NCI-H1436 (cell line): ENCODE results near the gene NAA38.
A peak's percentile ranks its signal among the peaks of the same experiment; 100 is the strongest.
"Not testable (repeated sequence)": the region's sequence is repeated elsewhere in the genome, so short reads cannot be mapped to it uniquely, and the experiment has no call there.

Source experiments
- DNase-seq: peaks from one replicate; lab custom pipeline; 2025; lab: John Stamatoyannopoulos, UW

The NAA38 gene

DNA sequence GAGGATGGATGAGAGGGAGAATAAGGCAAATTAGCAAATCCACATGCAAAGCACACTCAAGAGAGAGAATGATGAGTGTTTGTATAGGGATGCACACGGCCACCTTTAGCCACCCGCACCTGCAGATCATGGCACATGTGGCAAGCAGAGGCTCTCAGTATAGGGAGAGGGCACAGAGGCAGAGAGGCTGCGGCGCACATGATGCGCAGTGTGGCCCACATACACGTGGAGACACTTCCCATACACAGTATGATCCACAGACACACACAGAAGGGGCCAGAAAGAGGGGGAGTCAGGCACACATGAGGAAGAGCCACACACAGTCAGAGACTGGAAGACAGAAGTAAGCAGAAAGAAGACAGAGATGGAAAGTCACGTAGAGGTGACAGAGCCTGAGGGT lies 24.7 kb upstream of the NAA38 start:
- DNase-seq = no peak

DNA sequence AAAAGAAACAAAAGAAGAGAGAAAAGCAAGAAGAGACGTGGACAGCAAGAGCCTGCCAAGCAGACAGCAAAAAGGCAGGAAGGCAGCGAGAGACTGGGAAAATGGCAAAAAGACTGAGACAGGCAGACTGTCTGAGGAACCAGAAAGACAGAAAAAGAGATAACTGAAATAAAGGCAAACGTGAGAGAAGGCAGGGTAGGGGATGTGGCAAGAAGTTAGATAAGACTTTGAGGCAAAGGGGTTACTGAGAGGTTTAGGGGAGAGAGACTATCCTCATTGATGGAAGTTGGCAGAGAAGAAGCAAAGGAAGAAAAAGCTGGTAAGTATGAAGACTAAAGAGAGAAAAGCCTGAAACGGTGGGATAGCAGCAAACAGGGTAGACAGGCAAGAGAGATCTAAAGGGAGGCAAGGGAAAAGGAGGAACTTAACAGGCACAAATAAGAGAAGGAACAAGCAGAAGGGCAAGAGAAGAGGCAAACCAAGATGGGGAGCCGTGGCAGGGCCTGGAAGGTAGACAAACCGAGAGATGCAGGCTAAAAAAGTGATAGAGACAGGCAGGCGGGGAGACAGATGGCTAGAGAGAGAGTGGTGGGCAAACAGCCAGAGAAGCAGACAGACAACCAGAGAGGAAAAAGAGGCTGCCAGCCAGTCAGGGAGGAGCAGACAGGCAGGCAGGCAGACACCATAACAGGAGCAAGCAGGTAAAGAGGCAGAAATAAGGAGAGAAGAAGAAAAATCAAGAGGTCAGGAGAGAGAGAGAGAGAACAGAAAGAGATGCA lies 24.1 kb upstream of the NAA38 start:
- DNase-seq = no peak

DNA sequence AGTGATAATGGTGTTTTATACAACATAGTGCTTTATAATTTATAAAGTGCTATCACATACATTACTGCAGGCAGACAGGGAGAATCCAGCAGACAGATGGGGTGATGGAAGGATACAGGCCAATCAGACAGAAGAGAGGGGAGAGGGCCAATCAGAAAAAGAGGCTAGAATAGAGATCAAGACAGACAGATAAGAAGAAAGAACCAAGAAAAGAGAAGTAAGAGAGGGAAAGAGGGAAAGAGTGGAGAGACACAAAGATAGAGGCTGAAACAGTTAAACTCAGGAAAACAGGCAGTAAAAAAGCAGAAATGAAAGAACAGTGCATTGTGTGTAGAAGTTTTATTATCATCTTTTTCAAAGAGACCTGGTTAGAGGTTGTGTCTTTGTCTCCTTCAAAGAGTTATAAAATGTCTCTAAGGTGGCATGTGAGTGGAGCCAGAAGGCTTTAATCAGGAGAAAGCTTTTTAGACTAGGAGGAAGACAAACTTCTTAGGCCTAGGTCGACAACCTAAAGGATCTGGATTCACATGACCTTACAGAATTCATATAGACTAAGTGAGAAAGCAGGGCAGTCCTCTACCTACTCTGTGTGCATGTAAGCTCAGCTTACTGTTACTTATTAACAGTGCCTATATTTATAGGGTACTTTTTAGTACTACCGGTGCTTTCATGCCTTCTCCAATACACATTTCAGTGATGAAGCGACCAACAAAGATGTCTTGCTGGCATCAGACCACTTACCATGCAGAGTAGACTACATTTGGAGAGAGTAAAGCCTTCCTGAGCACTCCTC lies 22.9 kb upstream of the NAA38 start:
- DNase-seq = no peak

DNA sequence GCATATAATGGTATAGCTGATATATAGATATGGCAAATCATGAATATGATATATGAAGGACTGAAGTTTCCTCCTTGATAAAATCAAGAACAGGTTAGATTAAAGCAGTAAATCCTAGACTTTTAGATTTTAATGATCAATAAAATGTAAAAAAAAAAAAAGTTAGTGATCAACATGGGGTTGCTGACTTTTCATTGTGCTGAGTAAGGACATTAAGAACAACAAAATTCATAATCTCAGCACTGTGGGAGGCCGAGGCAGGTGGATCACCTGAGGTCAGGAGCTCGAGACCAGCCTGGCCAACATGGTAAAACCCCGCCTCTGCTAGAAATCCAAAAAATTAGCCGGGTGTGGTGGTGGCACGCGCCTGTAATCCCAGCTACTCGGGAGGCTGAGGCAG lies 20.9 kb upstream of the NAA38 start:
- DNase-seq = no peak

DNA sequence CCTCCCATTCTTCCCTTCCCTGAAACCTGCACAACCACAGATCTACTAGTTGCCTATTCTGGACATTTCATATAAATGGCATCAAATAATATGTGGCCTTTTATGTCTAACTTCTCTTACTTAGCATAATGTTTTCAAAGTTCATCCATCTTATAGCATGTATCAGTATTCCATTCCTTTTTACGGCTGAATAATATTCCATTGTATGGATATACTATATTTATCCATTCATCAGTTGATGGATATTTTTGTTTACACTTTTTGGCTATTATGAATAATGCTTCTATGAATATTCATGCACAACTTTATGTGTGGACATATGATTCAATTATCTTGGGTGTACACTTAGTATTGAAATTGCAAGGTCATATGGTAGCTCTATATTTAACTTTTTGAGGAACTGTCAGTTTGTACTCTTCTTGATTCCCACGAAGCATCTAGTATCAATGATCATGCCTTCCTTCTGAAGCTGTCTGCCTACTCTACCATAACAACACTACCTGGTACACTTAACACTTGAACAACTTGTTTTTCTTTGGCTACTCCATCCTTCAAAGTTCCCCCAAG lies 18.5 kb upstream of the NAA38 start:
- DNase-seq = no peak

DNA sequence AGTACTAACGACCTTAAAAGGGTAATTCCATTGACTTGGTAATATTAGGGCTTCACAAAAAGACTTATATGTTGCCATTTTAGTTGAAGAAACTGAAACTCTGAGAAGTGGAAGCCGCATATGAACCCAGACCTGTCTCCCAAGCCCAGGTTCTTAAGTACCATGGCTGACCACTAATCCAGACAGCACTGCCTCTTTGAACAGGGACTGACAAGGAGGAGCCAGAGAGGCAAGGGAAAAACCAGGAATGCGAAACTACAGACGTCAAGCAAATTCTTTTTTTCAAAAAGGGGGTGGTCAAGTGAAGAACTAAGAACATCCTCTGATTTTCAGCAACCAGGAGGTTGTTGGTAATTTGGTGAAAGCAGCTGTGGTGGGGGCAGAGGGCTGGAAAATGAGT lies 15.7 kb upstream of the NAA38 start:
- no peak for DNase-seq

DNA sequence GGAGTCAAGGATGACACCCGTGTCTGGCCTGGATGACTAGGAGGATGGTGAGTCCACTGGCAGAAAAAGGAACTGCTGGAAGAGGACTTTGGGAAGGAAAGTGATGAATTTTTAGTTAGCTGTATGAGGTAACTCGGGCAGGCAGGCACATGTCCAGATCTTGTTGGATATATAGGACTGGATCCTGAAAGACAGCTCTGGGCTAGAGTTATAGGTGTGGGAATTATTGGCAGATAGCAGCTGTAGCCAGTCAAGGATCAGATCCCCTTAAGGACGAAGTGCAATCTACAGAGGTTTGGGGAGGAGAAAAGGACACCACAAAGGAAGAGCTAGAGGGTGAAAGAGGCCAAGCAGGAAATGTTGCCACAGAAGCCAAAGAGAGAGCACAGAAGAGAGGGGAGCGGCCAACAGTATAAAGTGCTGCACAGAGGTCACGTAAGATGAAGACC lies 10.5 kb upstream of the NAA38 start:
- no peak for DNase-seq

DNA sequence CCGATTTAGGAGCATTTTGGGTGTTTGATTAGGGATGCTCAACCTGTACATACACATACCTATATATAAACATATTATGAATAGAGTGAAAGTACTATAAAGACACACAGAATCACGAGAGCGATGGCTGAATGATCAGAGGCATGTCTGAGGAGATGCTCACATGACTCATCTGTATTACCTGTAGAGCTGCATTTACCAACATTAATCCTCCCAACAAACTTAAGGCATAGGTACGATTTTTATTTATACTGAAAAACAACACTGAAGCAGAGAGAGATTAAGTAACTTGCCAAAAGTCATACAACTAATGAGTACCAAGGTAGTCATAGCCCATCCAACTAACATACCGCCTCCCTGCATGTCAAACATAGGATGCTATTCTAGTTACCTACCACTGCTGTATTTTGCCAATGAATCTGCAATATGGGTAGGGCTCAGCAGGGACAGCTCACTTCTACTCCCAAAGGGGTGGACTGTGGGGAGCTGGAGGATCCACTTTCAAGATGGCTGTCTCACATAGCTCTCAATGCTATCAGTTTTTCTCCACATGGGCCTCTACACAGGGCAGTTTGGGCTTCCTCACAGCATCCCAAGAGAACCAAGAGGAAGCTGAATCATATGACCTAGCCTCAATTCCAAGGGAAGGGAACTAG lies 7.8 kb upstream of the NAA38 start:
- DNase-seq = no peak

DNA sequence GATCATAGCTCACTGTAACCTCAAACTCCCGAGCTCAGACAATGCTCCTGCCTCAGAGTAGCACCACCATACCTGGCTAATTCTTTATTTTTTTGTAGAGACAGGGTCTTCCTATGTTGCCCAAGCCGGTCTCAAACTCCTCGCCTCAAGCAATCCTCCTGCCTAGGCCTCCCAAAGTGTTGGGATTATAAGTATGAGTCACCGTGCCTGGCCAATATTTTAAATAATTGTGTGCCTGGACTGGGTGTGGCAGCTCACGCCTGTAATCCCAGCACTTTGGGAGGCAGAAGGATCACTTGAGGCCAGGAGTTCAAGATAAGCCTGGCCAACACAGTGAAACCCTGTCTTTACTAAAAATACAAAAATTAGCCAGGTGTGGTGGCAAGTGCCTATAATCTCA lies 7.0 kb upstream of the NAA38 start:
- DNase-seq = not testable (repeated sequence)

DNA sequence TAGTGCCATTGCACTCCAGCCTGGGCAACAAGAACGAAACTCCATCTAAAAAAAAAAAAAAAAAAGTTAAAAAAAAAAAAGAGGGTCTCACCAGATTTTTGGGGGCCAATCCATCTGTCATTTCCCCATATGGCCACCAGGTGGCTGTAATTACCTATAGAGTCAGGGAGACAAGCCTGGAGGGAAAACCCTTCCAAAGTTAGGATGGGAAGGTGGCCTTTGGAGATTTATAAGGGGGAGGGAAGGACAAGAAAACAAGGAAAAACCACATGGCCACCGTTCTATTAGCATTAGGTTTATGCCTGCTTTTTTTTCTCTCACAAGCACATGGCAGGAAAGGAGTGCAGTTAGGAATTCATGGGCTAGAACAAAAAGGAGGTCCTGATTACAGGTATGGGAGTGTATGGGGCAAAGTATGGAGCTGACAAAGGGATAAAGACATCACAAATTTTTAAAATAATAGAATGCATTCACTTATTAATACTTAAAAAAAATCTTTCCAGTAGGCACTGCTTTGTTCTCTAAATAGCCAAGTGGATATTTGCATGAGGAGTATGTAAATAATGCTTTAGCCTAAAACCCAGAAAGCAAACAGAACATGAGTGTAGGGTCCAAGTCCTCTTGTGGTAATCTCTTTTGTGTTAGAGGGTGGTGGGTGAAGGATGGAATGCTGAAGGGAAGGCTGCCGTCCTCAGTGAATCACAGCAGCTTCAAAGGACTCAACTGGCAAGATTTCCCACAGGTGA lies 5.5 kb upstream of the NAA38 start:
- DNase-seq = peak; percentile 22

DNA sequence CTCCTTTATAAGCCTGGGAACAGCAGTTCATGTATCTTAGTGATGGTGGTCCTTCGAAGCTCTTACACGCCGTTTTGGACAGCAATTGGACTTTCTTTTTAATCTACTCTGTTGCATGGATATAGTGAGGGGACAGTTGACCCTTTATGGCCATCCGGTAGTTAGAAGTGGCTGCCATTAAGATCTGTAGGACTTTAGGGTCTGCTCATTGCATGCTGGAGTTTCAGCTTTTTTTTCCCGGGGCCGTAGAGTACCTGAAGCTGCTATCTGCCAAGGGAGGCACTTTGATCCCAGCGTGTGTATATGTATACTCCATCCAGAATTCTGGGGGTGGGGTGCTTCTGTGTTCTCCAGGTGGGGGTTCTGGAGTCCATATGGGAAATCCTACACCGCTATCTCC lies 1.7 kb upstream of the NAA38 start:
- DNase-seq = no peak

DNA sequence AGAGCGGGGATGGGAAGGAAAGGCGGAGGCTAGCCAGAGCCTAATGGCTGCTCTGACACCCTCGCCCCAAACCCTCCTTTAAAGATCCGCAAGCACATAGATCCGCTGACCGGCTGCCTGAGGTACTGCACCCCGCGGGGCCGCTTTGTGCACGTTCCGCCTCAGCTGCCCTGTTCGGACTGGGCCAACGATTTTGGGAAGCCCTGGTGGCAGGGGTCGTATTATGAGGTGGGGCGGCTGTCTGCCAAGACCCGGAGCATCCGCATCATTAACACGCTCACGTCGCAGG lies 1.1 kb upstream of the NAA38 start:
- peak; percentile 7 for DNase-seq

DNA sequence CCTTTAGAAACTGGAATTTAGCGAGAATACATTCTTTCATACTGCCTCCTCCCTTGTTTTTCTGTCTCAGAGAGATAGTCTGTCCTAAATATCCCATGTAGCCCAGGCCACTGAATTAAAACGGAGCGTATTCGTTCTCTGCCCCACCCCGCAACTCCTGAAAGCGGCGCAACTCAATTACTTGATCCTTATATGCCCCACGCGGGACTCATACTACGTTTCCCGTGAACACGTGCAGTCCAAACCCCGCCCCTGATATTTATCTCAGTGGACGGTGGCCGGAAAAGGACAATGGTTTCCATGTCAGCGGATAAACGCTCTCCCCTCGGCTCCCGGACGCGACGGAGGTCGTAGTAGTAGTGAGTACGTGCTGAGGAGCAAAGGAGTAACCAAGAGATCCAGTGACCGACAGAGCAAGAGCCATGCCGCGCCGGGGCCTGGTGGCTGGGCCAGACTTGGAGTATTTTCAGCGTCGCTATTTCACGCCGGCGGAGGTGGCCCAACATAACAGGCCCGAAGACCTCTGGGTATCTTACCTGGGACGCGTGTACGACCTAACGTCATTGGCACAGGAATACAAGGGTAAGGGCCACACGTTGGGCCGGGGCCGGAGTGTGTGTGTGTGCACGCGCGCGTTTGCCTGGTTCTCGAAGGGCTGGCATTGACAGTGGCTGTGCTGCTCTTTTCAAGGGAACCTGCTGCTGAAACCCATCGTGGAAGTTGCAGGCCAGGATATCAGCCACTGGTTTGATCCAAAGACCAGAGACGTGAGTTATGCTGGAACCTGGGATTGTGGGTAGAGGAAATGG lies 558 bp upstream of the NAA38 start, which contains the start of gene CYB5D1:
Gene CYB5D1, plus strand, starts transcription at position 291 of the 809 bp plus-strand sequence. Its CDS starts 132 bp downstream, at position 423.
- DNase-seq = peak; percentile 92

DNA sequence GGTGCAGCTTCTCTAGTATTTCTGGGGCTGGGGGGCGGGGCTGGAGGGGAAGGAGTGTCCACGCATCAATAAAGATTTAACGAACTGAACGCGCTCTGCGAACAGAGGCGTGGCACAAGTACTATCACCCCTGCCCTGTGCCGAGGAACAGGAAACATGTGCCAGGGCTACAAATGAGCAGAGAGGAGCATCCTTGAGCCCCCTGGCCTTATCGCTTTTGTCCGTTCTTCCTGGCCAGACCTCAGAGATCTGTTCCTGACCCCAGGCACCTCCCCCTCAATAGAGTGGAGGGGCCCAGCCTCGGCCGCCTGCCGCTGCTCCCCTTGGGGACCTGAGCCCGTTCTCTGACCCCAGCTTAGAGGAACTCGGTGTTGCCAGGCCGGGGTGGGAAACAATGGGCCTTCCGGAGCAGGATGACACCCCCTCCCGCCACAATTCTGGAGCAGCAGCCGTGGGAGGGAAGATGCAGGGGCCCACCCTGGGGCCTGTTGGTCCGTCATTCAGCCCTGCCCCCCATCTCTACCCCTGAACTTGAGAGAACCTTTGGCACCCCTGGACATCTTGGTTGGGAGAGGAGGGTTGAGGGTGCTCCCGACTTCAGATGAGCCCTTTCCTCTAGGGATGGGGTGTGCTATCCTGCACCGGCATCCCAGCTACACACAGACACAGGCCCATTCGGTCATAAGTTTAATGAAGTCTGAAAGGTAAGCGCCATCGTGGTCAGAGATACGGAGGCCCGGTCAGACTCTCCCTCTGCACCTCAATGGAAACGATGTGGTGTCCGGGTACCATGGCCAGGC lies 1.1 kb downstream of the NAA38 start:
- DNase-seq = peak; percentile 8

DNA sequence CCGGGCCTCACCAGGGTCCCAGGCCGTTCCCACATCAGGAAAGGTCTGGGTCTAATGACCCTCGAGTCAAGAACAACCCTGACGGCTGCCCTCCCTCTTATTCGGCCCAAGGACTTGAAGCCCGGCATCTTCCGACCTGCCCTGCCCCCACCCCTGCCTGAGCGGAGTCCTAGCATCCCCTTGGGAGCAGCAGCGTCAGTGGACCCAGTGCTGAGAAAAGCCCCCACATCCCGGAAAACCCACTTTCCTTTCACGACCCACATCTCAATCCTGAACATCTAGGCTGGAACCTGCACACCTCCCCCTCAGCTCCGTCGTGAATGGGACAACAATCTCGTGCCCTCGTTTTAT lies 1.7 kb downstream of the NAA38 start:
- no peak for DNase-seq

DNA sequence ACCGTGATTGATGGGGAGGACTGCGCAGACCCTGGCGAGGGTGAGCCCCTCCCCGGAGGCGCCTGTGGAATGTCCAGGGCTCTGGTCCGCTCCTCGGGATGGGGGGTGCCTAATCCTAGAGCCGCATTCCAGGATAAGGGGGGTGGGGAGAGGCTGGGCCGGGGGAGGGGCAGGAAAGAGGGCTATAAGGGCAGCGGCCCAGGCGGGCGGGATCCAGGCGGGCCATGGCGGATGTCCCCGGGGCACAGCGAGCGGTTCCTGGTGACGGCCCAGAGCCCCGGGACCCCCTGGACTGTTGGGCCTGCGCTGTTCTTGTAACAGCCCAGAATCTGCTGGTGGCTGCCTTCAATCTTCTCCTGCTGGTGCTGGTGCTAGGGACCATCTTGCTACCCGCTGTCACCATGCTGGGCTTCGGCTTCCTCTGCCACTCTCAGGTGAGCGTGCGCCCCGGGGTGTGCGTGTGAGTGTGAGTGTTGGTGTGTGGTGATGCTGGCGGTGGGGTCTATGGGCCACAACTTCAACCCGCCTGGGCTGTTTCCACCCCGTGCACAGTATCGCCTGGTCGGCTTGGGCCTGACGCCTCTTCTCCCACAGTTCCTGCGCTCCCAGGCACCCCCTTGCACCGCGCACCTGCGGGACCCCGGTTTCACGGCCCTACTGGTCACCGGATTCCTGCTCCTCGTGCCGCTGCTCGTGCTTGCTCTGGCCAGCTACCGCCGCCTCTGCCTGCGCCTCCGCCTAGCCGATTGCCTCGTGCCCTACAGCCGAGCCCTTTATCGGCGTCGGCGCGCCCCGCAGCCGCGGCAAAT lies 2.3 kb downstream of the NAA38 start, which contains the start of gene TMEM88:
Gene TMEM88, plus strand, starts transcription at position 216 of the 809 bp plus-strand sequence. Its CDS starts 9 bp downstream, at position 225.
- DNase-seq = no peak

DNA sequence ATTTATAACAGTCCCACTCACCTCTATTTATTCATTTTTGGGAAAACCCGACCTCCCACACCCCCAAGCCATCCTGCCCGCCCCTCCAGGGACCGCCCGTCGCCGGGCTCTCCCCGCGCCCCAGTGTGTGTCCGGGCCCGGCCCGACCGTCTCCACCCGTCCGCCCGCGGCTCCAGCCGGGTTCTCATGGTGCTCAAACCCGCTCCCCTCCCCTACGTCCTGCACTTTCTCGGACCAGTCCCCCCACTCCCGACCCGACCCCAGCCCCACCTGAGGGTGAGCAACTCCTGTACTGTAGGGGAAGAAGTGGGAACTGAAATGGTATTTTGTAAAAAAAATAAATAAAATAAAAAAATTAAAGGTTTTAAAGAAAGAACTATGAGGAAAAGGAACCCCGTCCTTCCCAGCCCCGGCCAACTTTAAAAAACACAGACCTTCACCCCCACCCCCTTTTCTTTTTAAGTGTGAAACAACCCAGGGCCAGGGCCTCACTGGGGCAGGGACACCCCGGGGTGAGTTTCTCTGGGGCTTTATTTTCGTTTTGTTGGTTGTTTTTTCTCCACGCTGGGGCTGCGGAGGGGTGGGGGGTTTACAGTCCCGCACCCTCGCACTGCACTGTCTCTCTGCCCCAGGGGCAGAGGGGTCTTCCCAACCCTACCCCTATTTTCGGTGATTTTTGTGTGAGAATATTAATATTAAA lies 3.1 kb downstream of the NAA38 start:
- DNase-seq = no peak

DNA sequence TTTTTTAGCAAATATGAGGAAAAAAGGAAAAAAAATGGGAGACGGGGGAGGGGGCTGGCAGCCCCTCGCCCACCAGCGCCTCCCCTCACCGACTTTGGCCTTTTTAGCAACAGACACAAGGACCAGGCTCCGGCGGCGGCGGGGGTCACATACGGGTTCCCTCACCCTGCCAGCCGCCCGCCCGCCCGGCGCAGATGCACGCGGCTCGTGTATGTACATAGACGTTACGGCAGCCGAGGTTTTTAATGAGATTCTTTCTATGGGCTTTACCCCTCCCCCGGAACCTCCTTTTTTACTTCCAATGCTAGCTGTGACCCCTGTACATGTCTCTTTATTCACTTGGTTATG lies 3.7 kb downstream of the NAA38 start:
- DNase-seq = no peak
